ENCODE measurements around the gene FBXL22.

Gene FBXL22

GRCh38 chr15:63606308-63606707, 9.1 kb downstream of the FBXL22 start:
- no peaks in the 10 kb centered on the region for H3K9me3 ChIP-seq (ENCODE audit: control insufficient read depth, insufficient read depth, low read depth, low read length)
- POLR2A ChIA-PET: no interaction called here
- peaks cover 6% of the 10 kb centered on the region; the same call in 1 of the 2 replicates for H3K4me1 ChIP-seq (ENCODE audit: control insufficient read depth, insufficient read depth, low read length)
- TF ChIP-seq ZNF23 (tag by site-specific recombination; IDR thresholded peaks at IDR 0.05; ENCODE audit: borderline replicate concordance) (no peak), ZNF10 (tag by site-specific recombination; IDR thresholded peaks at IDR 0.05) (no peak), TRIM28 (IDR thresholded peaks at IDR 0.05; ENCODE audit: borderline replicate concordance, low read length) (no peak), ZSCAN5A (tag by site-specific recombination; IDR thresholded peaks at IDR 0.05) (no peak), EGR2 (tag by site-specific recombination; IDR thresholded peaks at IDR 0.05; ENCODE audit: low read depth) (no peak), ZNF433 (tag by site-specific recombination; IDR thresholded peaks at IDR 0.05; ENCODE audit: low read depth) (no peak), ZNF600 (tag by site-specific recombination; IDR thresholded peaks at IDR 0.05) (no peak), ZNF394 (tag by site-specific recombination; IDR thresholded peaks at IDR 0.05; ENCODE audit: borderline replicate concordance) (no peak), ZNF521 (tag by site-specific recombination; IDR thresholded peaks at IDR 0.05) (no peak), AEBP2 (tag by site-specific recombination; IDR thresholded peaks at IDR 0.05; ENCODE audit: borderline replicate concordance) (no peak), ZNF776 (tag by site-specific recombination; IDR thresholded peaks at IDR 0.05; ENCODE audit: borderline replicate concordance) (no peak), ZNF707 (tag by site-specific recombination; IDR thresholded peaks at IDR 0.05) (no peak), ZNF645 (tag by site-specific recombination; IDR thresholded peaks at IDR 0.05) (no peak), ZNF585B (tag by site-specific recombination; IDR thresholded peaks at IDR 0.05) (no peak), ZNF513 (tag by site-specific recombination; IDR thresholded peaks at IDR 0.05) (no peak), ZNF24 (tag by site-specific recombination; IDR thresholded peaks at IDR 0.05) (no peak), TCF7L2 (IDR thresholded peaks at IDR 0.05; ENCODE audit: borderline replicate concordance, low read depth, low read length) (no peak), GLIS2 (tag by site-specific recombination; IDR thresholded peaks at IDR 0.05) (no peak), ZNF416 (tag by site-specific recombination; IDR thresholded peaks at IDR 0.05) (no peak)
- H3K36me3 ChIP-seq (ENCODE audit: control insufficient read depth in 2 of 2, insufficient read depth in 1 of 2, low read length in 2 of 2): peaks cover 0 to 21% of the 10 kb centered on the region in 2 experiments; a peak in 2 of 3 replicates
- CTCF ChIA-PET: interaction anchor here (0.7 to 1.3 kb wide), 2 partner anchors 10 to 140 kb away, joined by 3 to 4 read pairs; no protein-coding TSS in a partner anchor
- H3K4me3 ChIP-seq (ENCODE audit: low read depth, low read length): no peak overlapping the region
- H3K27ac ChIP-seq (ENCODE audit: extremely low read depth, low read depth, low read length): no peak overlapping the region

- TF ChIP-seq ZNF529 (tag by site-specific recombination; IDR thresholded peaks at IDR 0.05; ENCODE audit: insufficient replicate concordance) (no peak), ZBTB11 (tag by site-specific recombination; conservative IDR thresholded peaks at IDR 0.05; ENCODE audit: low read depth) (no peak), ZNF747 (tag by site-specific recombination; IDR thresholded peaks at IDR 0.05) (no peak), GFI1B (tag by site-specific recombination; IDR thresholded peaks at IDR 0.05) (no peak), ZNF514 (tag by site-specific recombination; IDR thresholded peaks at IDR 0.05) (no peak), ZNF138 (tag by site-specific recombination; IDR thresholded peaks at IDR 0.05; ENCODE audit: borderline replicate concordance) (no peak), ZNF37A (tag by site-specific recombination; IDR thresholded peaks at IDR 0.05) (no peak), ZNF112 (tag by site-specific recombination; IDR thresholded peaks at IDR 0.05) (no peak)
- no peak overlapping the region for H3K4me3 ChIP-seq (ENCODE audit: low read depth, low read length)
- peaks cover 4% of the 10 kb centered on the region; the same call in 1 of the 2 replicates for H3K4me1 ChIP-seq (ENCODE audit: control insufficient read depth, insufficient read depth, low read length)
- ChIA-PET CTCF (interaction anchor here (0.6 to 3.2 kb wide), 4 partner anchors 35 to 443 kb away, joined by 3 to 8 read pairs (median 3); no protein-coding TSS in a partner anchor), POLR2A (no interaction called here)
- peaks cover 0 to 32% of the 10 kb centered on the region in 2 experiments; a peak in 2 of 3 replicates for H3K36me3 ChIP-seq (ENCODE audit: control insufficient read depth in 2 of 2, insufficient read depth in 1 of 2, low read length in 2 of 2)
- H3K9me3 ChIP-seq (ENCODE audit: control insufficient read depth, insufficient read depth, low read depth, low read length): no peaks in the 10 kb centered on the region
- no peak overlapping the region for H3K27ac ChIP-seq (ENCODE audit: extremely low read depth, low read depth, low read length)
These were observed 11.8 kb downstream of the FBXL22 start for GRCh38 chr15:63608989-63609388.
